ENCODE results near the gene SCYGR7. TPM values are rescaled to one million over a fixed set of nuclear protein-coding genes. Genes with fewer than 3 reads are reported as not detected.

The SCYGR7 gene, protein sequence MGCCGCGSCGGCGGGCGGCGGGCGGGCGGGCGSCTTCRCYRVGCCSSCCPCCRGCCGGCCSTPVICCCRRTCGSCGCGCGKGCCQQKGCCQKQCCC
- total RNA-seq (2014; rRNA removed; shearing (Covaris generic)) (not detected in 2 replicates), polyA plus RNA-seq (2016; fragmentation: Nextera tagmentation; extraction: Ambion mirVana) (not detected in 2 replicates)
- long read RNA-seq = 0 reads

DNA sequence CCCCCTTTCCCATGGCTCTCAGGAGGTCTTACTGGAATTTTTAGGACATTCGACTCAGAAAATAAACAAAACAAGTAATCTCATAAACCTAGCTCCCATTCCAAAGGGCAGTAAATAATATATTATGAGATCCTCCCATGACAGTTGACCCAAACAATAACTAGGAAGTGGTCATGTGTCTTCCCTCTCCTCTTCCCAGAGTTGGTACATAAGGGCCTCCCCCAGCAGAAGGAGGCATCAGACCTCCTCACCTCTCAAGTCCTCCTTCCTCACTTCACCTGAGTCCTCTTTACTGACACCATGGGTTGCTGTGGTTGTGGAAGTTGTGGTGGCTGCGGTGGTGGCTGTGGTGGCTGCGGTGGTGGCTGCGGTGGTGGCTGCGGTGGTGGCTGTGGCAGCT, at the start of gene SCYGR7:
Gene SCYGR7 (plus strand): TSS at position 301 of the 400 bp plus-strand sequence. CDS start 0 bp downstream, at position 301.
- TF ChIP-seq STAT1 (IDR thresholded peaks at IDR 0.05; ENCODE audit: unreplicated experiment) (no peak), CREB1 (CRISPR knock-in tag; IDR thresholded peaks at IDR 0.05; ENCODE audit: low read depth) (no peak), EZH2phosphoT487 (IDR thresholded peaks at IDR 0.05; ENCODE audit: unreplicated experiment) (no peak), ZNF331 (CRISPR knock-in tag; IDR thresholded peaks at IDR 0.05; ENCODE audit: low read depth) (no peak), EZH2 (IDR thresholded peaks at IDR 0.05; ENCODE audit: low read depth, unreplicated experiment) (no peak), JUNB (IDR thresholded peaks at IDR 0.05; ENCODE audit: unreplicated experiment) (no peak), NANOG (IDR thresholded peaks at IDR 0.05; ENCODE audit: borderline replicate concordance) (no peak), ZNF114 (CRISPR knock-in tag; IDR thresholded peaks at IDR 0.05) (no peak), POLR2AphosphoS5 (IDR thresholded peaks at IDR 0.05; ENCODE audit: low read depth) (no peak)
- TF ChIP-seq, protein P1, sequence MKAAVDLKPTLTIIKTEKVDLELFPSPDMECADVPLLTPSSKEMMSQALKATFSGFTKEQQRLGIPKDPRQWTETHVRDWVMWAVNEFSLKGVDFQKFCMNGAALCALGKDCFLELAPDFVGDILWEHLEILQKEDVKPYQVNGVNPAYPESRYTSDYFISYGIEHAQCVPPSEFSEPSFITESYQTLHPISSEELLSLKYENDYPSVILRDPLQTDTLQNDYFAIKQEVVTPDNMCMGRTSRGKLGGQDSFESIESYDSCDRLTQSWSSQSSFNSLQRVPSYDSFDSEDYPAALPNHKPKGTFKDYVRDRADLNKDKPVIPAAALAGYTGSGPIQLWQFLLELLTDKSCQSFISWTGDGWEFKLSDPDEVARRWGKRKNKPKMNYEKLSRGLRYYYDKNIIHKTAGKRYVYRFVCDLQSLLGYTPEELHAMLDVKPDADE (IDR thresholded peaks at IDR 0.05) = no peak
- TF ChIP-seq, protein P2, sequence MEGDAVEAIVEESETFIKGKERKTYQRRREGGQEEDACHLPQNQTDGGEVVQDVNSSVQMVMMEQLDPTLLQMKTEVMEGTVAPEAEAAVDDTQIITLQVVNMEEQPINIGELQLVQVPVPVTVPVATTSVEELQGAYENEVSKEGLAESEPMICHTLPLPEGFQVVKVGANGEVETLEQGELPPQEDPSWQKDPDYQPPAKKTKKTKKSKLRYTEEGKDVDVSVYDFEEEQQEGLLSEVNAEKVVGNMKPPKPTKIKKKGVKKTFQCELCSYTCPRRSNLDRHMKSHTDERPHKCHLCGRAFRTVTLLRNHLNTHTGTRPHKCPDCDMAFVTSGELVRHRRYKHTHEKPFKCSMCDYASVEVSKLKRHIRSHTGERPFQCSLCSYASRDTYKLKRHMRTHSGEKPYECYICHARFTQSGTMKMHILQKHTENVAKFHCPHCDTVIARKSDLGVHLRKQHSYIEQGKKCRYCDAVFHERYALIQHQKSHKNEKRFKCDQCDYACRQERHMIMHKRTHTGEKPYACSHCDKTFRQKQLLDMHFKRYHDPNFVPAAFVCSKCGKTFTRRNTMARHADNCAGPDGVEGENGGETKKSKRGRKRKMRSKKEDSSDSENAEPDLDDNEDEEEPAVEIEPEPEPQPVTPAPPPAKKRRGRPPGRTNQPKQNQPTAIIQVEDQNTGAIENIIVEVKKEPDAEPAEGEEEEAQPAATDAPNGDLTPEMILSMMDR (conservative IDR thresholded peaks at IDR 0.05; ENCODE audit: low read depth in 2 of 2) = no peak
- TF ChIP-seq, protein P3, sequence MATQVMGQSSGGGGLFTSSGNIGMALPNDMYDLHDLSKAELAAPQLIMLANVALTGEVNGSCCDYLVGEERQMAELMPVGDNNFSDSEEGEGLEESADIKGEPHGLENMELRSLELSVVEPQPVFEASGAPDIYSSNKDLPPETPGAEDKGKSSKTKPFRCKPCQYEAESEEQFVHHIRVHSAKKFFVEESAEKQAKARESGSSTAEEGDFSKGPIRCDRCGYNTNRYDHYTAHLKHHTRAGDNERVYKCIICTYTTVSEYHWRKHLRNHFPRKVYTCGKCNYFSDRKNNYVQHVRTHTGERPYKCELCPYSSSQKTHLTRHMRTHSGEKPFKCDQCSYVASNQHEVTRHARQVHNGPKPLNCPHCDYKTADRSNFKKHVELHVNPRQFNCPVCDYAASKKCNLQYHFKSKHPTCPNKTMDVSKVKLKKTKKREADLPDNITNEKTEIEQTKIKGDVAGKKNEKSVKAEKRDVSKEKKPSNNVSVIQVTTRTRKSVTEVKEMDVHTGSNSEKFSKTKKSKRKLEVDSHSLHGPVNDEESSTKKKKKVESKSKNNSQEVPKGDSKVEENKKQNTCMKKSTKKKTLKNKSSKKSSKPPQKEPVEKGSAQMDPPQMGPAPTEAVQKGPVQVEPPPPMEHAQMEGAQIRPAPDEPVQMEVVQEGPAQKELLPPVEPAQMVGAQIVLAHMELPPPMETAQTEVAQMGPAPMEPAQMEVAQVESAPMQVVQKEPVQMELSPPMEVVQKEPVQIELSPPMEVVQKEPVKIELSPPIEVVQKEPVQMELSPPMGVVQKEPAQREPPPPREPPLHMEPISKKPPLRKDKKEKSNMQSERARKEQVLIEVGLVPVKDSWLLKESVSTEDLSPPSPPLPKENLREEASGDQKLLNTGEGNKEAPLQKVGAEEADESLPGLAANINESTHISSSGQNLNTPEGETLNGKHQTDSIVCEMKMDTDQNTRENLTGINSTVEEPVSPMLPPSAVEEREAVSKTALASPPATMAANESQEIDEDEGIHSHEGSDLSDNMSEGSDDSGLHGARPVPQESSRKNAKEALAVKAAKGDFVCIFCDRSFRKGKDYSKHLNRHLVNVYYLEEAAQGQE (IDR thresholded peaks at IDR 0.05; ENCODE audit: unreplicated experiment) = no peak
- TF ChIP-seq, protein P4, sequence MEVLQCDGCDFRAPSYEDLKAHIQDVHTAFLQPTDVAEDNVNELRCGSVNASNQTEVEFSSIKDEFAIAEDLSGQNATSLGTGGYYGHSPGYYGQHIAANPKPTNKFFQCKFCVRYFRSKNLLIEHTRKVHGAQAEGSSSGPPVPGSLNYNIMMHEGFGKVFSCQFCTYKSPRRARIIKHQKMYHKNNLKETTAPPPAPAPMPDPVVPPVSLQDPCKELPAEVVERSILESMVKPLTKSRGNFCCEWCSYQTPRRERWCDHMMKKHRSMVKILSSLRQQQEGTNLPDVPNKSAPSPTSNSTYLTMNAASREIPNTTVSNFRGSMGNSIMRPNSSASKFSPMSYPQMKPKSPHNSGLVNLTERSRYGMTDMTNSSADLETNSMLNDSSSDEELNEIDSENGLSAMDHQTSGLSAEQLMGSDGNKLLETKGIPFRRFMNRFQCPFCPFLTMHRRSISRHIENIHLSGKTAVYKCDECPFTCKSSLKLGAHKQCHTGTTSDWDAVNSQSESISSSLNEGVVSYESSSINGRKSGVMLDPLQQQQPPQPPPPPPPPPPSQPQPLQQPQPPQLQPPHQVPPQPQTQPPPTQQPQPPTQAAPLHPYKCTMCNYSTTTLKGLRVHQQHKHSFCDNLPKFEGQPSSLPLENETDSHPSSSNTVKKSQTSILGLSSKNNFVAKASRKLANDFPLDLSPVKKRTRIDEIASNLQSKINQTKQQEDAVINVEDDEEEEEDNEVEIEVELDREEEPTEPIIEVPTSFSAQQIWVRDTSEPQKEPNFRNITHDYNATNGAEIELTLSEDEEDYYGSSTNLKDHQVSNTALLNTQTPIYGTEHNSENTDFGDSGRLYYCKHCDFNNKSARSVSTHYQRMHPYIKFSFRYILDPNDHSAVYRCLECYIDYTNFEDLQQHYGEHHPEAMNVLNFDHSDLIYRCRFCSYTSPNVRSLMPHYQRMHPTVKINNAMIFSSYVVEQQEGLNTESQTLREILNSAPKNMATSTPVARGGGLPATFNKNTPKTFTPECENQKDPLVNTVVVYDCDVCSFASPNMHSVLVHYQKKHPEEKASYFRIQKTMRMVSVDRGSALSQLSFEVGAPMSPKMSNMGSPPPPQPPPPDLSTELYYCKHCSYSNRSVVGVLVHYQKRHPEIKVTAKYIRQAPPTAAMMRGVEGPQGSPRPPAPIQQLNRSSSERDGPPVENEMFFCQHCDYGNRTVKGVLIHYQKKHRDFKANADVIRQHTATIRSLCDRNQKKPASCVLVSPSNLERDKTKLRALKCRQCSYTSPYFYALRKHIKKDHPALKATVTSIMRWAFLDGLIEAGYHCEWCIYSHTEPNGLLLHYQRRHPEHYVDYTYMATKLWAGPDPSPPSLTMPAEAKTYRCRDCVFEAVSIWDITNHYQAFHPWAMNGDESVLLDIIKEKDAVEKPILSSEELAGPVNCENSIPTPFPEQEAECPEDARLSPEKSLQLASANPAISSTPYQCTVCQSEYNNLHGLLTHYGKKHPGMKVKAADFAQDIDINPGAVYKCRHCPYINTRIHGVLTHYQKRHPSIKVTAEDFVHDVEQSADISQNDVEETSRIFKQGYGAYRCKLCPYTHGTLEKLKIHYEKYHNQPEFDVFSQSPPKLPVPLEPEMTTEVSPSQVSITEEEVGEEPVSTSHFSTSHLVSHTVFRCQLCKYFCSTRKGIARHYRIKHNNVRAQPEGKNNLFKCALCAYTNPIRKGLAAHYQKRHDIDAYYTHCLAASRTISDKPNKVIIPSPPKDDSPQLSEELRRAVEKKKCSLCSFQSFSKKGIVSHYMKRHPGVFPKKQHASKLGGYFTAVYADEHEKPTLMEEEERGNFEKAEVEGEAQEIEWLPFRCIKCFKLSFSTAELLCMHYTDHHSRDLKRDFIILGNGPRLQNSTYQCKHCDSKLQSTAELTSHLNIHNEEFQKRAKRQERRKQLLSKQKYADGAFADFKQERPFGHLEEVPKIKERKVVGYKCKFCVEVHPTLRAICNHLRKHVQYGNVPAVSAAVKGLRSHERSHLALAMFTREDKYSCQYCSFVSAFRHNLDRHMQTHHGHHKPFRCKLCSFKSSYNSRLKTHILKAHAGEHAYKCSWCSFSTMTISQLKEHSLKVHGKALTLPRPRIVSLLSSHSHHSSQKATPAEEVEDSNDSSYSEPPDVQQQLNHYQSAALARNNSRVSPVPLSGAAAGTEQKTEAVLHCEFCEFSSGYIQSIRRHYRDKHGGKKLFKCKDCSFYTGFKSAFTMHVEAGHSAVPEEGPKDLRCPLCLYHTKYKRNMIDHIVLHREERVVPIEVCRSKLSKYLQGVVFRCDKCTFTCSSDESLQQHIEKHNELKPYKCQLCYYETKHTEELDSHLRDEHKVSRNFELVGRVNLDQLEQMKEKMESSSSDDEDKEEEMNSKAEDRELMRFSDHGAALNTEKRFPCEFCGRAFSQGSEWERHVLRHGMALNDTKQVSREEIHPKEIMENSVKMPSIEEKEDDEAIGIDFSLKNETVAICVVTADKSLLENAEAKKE (CRISPR knock-in tag; IDR thresholded peaks at IDR 0.05) = no peak
- Mint-ChIP-seq H3K27ac (no peak within 1 kb of the TSS), H3K4me3 (no peak within 1 kb of the TSS), H3K36me3 (ENCODE audit: low read depth) (no peaks in the 10 kb centered on the region), H3K9me3 (no peaks in the 10 kb centered on the region), H3K4me1 (no peaks in the 10 kb centered on the region; the same call in 2 of the 3 replicates), H3K27me3 (ENCODE audit: insufficient read depth, low read depth, poor library complexity) (no peaks in the 10 kb centered on the region)
- no peaks in the 10 kb centered on the region for H4K20me1 ChIP-seq (replicated peaks; ENCODE audit: insufficient read depth)
- no peaks in the 10 kb centered on the region for H3K79me2 ChIP-seq (replicated peaks; ENCODE audit: insufficient read depth)
- no peaks in the 10 kb centered on the region for H3F3A ChIP-seq (replicated peaks; ENCODE audit: low read depth)
- no peak for ATAC-seq
- H3K4me2 ChIP-seq = no peak within 1 kb of the TSS
- no peaks in the 10 kb centered on the region for H3K9me2 ChIP-seq (ENCODE audit: insufficient read depth)
- no peaks in the 10 kb centered on the region for H3K4me1 ChIP-seq (ENCODE audit: insufficient read depth)
- no peak within 1 kb of the TSS for H3K27ac ChIP-seq (ENCODE audit: low read depth)
- H2AFZ ChIP-seq = no peak within 1 kb of the TSS
- no peak for DNase-seq (ENCODE audit: low spot score)
- no peaks in the 10 kb centered on the region for H3K36me3 ChIP-seq (ENCODE audit: insufficient read depth)
- H3K27me3 ChIP-seq (ENCODE audit: insufficient read depth) = no peaks in the 10 kb centered on the region
- no peak within 1 kb of the TSS for H3K4me3 ChIP-seq

Measured in GM23338 (cell line).